Dermis microvascular lymphatic vessel endothelial cell (primary cell): ENCODE measurements around the gene CCL16. TPM values are rescaled to one million over a fixed set of nuclear protein-coding genes. Genes with fewer than 3 reads are reported as not detected.

ENCODE experiments used
- DNase-seq, 2 donors: peaks; one replicate each; pipeline versions ENCODE4 v3.0.0 to v3.0.0-alpha.2; 2010; ENCODE audit warnings: low read depth in 2 of 2
- total RNA-seq: library from RNA; depleted of rRNA; stranded (reverse); fragments of >200 nt; gene quantifications from 2 replicates; pipeline ENCODE4 v1.2.1, GENCODE V29; 2014

The CCL16 gene
- total RNA-seq, 1 donor from 2014 or later, result 0.13 TPM

DNA sequence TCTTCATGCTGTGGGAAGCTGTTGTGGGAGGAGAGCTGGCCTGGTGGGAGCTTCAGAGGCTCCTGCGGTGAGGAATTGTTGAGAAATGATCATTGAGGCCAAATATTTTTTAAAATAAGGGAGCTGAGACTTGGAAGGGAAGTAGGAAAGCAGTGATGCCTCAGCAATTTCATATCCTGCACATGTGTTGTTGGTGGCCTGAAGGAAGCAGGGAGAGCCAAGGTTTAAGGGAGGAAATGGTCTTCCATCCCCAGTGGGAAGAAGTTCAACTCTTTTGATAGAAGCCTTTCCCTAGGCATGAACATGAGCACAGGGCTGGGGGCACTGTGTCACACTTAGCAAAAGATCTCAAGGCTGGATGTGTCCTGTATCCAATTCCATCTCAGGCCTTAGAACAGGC lies 5.3 kb upstream of the CCL16 start, which contains the start of gene CCL14:
TSS of gene CCL14 (minus strand) at position 87 of the 400 bp plus-strand sequence. CDS start at position 7, 80 bp downstream.
- DNase-seq, result peak in 1 of 2 donors; percentile 56

DNA sequence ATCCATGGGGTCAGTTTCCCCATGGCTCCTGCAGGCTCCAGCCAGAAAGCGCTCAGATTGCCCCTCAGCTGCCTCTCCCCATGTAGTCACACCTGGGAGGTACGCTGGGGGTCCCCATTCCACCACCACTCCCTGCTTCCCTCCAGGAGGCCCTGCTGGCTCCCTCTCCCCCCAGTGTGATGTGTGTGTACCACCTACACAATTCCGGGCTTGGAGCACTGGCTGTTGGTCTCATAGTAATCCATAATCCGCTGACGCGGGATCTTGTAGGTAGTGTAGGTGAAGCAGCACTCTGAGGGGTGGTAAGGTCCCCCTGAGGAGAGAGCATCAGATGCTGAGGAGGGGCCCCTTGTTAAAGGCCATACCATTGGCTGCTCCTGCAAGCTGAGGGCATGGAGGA lies 2.8 kb upstream of the CCL16 start:
- no peak for DNase-seq

DNA sequence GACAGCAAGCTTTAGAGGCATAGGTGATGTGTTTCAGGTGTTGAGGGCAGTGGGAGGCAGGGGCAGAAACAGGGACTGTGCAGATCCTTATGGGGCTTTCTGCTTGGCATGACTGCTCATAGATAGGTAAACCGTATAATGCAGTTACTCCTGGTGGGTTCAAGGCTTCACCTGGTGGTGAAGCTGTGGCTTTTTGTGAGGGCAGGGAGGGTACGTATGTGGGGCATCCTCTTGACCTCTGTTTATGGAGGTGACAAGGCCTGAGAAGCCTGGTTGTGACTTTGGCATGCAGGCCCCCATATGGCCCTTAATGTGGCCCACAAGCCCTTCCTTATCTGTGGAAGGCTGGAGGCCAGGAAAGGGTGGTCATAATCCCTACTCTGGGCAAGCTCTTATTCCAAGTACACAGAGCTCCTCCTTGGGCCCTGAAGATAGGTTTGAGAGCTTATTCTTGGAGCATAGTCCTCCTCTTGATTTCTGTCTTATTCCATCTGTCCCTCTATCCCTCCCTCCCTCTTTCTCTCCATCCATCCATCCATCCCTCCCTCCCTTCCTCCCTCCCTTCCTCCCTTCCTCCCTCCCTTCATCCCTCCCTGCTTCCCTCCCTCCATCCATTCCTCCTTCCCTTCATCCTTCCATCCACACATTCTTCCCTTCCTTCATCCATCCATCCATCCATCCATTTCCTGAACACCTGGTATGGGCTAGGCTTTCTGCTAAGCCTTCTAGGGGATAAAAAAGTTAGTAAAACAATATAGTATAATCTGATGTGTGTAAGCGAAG lies 1.3 kb upstream of the CCL16 start:
- no peak for DNase-seq

DNA sequence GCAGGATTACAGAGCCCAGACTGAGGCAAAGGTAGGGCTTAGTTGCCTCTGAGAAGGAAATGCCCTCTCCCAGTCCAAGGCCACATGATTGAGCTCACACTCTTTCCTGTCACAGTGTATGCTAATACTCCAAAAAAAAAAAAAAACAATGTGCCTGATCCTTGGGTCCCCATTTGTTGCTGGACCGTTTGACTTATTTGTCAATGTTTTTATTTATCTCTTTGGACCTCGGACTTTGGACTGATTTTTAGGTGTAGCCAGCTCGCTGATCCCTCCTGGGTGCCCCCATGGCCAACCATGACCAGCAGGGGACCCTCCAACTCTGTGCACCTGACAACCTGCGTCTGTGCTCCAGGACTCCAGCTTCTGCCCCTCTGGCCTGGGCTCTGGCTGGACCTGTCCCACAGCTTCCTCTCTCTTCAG lies 622 bp upstream of the CCL16 start:
- DNase-seq, result no peak

DNA sequence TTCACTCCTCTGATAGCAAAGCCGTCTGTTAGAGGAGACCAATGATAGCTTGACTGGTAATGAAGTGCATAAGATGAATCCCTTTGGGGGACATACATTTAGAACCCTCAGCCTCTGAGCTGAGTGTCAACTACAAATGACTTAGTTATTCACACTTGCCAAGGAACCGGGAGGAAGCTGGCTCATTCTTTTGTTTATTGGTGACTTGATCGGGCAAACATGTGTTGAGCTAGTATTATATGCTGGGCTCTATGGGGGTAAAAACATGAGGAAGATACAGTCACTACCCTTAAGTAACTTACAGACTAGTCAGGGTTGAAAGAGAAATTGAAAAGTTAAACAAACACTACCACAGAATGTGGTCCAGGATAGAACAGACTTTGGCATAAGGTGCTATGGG lies 3.0 kb downstream of the CCL16 start:
- DNase-seq, result peak in 1 of 2 donors; percentile 39

DNA sequence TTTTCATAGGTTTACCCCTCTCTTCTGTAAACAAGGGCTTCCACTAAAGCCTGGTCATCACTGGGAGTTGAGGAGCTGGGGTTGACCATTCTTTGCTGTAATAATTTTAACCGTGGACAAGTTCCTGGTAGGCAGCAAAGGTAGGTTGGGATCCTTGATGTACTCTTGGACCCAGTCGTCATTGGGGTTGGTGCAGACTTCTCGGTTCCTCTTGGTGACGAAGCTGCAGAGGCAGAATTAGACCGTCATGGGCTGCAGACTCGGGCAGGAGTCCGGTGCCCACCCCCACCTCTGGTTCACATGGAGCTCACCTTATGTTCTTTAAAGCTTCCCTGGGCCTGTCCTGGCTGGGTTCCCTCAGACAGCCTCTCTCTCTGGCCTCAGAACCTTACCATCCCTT lies 3.8 kb downstream of the CCL16 start:
- DNase-seq, result no peak

DNA sequence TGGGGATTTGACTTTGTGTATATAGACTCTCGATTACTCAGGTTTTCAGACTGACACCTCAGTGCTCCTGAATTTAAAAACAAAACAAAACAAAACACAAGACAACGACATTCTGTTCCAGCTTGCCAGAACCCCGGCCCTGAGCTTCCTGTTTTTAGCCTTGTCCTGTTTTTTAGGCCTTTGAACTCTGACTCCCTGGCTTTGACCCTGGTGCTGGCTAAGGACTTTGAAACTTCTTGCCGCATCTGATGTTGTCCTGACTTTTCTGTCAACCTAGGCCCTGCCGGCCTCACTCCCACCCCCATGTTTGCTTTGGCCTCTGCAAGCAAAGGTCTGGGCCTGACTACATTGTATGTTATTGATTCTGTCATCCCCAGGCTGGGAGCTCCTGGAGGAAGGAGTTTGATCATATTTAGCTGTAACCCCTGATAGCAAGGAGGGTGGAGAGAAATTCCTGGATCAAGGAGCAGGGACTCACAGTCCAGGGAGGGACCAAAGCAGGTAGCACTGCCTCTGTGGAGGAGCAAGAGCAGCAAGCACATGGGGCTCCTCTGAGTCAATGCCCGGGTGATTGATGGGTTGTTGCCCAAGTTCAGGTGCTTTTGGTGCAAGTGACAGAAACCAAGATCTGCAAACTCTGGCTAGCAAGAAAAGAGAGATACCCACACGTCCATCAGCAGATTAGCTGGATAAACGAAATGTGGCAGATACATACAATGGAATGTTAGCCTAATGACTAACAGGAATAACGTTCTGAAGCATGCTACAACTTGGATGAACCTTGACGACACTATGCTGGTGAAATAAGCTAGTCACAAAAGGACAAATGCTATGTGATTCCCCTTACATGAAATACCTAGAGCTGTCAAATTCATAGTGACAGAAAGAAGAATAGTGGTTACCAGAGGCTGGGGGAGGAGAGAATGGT lies 7.7 kb downstream of the CCL16 start:
- DNase-seq, result peak in 1 of 2 donors; percentile 85

DNA sequence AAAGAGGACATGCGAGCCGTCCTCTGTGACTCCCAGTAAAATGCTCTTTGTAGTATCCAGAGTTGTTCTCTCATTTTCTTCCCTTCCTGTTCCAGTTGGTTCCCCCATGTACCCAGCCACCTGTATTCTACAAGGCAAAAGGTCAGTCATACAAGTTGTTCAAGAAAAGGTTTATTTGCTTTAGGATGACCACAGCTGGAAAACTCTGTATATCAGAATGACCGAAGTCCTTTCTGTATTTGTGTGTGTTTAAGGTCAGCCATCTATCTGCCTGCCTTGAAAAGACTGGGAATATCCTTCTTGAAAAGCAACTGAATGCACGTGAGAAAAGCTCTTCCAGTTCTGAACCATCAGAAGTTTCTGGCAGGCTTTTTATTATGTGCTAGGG lies 8.4 kb downstream of the CCL16 start:
- DNase-seq, result no peak

DNA sequence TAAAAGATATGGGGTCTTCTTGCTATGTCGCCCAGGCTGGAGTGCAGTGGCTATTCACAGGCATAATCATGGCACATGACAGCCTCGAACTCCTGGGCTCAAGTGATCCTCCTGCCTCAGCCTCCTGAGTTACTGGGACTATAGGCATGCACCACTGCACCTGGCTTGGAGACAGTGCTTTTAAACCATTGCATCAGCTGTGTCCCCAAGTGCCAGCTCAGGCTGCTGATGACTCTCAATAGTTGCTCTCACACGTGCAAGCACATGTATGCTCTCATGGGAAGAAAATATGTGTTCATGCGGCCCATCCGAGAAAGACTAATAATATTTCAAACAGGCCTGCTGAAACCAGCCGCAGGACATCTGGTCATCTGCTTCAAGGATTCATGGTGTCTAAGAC lies 8.8 kb downstream of the CCL16 start:
- no peak for DNase-seq

DNA sequence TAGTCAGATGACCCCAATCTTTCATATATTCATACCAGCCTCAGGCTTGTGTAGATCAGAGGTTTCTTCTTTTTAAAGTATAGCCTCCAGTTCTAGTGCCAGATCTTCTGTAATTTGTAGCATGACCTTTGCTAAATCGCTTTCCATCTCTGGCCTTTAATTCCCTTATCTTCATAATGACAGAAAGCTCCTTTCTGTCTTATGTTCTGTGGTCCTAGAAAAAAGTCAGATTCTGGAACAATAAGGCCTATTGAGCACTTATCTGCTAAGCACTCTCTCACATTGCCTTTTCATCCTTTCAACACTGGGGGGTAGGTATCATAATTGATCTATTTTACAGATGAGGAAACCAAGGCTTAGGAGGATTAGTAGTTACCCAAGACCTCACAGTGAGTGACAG lies 9.2 kb downstream of the CCL16 start:
- DNase-seq, result no peak

DNA sequence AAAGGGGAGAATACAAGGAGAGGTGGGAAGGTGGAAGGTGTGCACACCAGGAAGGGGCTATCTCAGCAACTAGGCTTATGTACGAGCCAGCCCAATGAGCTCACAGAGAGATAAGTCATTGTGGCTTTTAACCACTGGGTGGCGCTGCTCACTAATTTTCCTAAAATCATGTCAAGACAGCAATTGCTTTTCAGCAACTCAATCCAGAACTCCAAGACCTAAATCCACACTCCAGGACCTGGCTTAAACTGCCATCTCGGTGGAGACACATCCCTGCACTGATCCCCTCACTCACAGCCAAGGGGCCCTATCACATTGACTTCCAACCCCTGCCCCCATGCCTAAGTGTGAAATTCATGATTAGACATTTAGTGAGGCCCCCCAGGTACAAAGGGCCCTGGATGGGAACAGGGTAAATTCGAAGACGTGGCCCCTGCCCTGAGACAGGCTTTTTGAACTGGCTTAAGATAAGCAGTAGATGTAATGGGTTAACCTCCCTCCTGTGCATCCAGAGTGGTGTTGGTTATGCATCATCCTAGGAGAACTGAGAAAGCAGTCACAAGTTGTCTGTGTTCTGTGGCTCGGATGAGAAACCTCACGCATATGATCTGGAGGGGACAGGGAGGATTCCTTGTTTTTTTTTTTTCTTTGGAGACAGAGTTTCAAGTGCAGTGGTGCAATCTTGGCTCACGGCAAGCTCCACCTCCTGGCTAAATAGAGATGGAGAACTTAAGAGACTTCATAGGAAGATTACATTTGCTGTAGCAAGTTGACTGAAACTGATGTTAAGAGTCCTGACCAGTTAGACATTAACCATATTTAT lies 11.5 kb downstream of the CCL16 start:
- DNase-seq, result peak; percentile 68 to 84

DNA sequence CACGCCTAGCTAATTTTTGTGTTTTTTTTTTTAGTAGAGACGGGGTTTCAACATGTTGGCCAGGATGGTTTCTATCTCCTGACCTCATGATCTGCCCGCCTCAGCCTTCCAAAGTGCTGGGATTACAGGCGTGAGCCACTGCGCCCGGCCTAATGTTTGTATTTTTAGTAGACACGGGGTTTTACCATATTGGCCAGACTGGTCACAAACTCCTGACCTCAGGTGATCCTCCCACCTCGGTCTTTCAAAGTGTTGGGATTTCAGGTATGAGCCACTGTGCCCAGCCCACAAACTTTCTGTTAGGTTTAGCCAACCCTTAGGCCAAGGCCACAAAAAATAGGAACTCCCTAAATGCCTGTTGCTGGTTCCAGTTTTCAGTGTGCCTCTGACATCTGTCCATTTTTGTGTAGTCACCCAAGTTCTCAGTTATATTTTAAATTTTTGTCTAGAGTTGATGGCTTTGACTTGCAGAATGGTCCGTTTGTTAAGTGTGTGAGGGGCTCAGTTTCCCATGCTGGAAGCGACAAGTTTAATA lies 12.7 kb downstream of the CCL16 start:
- DNase-seq, result no peak

DNA sequence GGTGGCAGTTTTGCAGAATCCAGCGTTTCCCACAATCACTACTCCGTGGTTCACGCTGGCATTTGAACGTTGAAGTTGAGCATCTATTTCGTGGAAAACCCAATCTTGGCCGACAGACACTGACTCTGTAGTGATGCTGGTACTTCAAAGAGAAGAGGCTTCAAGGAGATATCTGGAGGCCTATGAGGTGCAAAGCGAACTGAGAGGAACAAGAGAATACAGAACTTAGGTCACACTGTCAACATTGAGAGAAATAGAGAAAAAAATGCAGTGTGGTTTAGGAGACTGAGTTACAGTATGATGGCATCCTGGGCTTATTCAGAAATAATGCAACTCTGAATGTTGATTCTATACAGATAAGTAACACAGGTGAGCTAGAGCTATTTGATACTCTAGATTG lies 16.0 kb downstream of the CCL16 start:
- DNase-seq, result no peak

DNA sequence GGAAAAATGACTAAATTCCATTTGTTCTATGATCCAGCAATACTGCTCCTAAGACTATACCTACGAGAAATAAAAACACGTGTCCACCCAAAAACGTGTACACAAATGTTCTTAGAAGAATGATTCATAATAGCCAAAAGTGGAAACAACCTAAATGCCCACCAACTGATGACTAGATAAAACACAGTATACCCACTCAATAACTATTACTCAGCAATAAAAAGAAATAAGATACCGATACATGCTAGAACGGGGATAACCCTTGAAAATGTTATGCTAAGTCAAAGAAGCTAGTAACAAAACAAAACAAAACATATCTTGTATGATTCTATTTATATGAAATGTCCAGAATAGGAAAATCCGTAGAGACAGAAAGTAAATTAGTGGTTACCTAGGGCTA lies 17.6 kb downstream of the CCL16 start:
- DNase-seq, result no peak

DNA sequence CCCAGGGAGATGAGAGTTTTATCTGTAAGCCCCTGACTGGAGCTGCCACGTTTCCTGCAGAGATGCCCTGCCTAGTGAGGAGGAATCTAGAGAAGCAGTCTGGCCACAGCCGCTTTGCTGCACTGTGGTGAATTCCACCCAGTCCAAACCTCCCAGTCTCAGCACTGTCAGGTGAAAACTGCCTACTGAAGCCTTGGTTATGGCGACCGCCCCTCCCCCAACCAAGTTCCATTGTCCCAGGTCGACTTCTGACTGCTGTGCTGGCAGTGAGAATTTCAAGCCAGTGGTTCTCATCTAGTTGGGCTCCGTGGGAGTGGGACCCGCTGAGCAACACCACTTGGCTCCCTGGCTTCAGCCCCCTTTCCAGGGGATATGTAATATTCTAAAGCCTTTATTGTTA lies 27.6 kb downstream of the CCL16 start:
- no peak for DNase-seq

DNA sequence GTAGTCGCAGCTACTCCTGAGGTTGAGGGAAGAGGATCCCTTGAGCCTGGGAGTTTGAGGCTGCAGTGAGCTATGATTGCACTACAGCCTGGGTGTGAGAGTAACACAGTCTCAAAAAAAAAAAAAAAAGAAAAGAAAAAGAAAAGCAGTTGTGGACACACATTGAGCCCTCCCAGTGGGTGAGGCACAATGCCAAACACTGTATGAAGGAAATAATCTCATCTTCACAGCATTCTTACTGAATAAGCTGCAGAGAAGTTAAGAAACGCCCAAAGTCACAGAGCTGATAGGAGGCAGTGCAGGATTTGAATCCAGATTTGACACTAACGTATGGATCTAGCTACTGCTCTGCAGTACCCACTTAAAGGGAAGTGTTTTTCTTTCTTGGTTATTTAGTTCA lies 31.9 kb downstream of the CCL16 start:
- DNase-seq, result no peak

DNA sequence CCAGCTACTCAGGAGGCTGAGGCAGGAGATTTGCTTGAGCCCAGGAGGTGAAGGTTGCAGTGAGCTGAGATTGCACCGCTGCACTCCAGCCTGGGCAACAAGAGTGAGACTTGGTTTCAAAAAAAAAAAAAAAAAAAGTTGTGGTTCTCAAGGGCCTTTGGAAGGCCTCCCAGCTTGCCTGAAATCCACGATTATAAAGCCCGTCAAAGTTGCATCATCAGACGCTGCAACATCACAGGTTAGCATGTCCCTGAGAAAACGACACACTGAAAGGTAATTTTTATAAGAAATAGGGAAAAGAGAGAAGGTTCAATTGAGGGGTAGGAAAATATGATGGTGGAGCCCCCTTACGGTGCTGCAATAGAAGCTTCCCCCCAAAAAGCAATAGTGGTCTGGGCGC lies 33.2 kb downstream of the CCL16 start:
- no peak for DNase-seq

DNA sequence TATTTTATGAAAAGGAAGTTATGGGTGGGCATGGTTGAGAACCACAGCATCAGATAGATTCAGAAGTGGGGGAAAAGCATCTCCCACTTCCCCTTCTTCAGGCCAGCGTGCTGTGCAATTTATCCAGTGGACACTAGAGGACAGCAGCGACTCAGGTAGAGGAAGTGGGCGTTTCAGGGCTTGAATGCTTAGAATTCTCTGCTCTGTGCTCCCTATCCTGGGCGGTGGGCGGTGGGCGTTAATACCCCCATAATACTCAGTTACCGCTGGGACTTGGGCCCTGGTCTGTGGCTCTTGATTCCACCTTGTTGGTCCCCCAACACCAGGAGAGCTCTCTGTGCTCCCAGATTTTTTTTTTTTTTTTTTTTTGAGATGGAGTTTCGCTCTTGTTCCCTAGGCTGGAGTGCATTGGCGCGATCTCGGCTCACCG lies 34.1 kb downstream of the CCL16 start:
- peak; percentile 23 to 59 for DNase-seq

DNA sequence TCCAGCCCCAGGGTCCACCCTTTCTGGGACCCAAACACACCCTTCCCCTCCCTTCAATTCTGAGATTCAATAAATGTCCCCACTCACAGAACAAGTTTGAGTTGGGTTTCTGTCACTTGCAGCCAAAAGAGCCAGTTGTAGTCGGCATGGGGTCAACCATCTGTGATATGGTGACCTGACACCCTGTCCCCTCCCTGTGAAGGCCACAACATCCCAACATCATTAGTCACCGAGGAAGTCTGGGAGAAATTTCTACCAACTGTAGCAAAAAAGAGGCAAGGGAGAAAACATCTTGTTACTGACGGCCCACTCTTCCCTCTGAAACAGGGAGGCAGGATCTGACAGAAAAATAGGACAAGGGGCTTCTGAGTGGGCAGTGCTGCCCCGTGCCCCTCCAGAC lies 37.1 kb downstream of the CCL16 start:
- DNase-seq, result peak in 1 of 2 donors; percentile 5

DNA sequence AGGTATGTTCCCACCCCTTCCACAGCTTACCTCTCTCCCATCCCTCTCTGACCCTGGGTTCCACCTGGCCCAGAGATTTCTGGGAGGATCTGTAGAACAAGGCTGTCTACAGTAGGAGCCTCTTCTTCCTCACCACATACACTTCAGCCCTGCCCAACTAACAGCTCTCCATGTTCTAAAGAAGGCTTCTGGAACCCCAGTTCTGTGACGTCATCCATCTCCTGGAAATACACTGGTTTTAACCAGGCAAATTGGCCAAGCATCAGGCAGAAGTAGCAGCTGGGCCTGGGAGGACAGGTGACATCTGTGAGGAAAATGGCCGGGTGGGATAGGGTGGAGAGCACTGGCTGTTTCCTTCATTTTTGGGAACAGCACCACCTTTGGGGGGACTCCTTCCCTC lies 37.8 kb downstream of the CCL16 start, which contains the start of gene LYZL6:
TSS of gene LYZL6 (minus strand) at position 177 of the 400 bp plus-strand sequence. CDS start 4,357 bp downstream, outside the sequence.
- DNase-seq, result no peak

DNA sequence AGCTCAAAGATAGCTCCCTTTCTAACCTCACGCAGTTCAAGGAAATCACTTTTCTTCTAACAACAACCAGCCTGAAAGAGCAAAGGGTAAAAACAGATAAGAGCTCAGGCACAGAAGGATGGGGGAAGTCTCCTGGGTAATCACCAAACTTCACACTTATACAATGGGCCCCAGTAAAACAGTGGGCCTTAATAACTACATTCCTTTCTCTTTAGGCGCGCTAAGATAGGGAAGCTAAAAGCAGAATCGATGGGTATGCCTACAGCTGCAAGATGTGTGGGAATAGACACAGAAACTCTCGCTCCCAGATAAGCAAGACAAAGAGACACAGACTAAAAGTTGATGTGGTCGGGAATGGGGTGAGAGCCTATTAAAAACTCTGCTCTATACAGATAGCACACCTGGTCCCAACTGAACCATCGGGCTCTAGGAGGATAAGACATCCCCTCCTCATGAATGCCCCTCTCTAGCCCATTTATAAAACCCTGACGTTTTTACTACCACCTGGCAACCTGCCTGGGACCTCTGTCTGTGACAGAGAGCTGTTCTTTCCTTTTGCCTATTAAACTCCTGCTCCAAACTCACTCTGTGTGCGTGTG lies 38.6 kb downstream of the CCL16 start:
- DNase-seq, result no peak
